GM18951 (cell line): ENCODE measurements around the gene ANO2.
"Not testable (repeated sequence)": the region's sequence is repeated elsewhere in the genome, so short reads cannot be mapped to it uniquely, and the experiment has no call there.

Experiments used
- POLR2A ChIP-seq: IDR thresholded peaks from 4 replicates; pipeline ENCODE4 v1.6.1; 2011; ENCODE audit warnings: mild to moderate bottlenecking; ENCODE audit not compliant: insufficient read length, insufficient read depth; ENCODE audit errors: extremely low read depth
- in situ Hi-C: fragments of 300-500 bp; cut with MboI; formaldehyde crosslinking; loops from one replicate; pipeline ENCODE4 v1.12.0; 2022; ENCODE audit warnings: low sequenced_read_pairs, mixed read lengths, inconsistent platforms; ENCODE audit not compliant: unreplicated experiment

ANO2 gene

GRCh38 chr12:5907807-5908206 is 37.3 kb downstream of the ANO2 start:
- no peak for TF ChIP-seq POLR2A
- in situ Hi-C loops: no loop called here

- in situ Hi-C loops: no loop called here
- no peak for TF ChIP-seq POLR2A
Measured at GRCh38 chr12:5905757-5906156, 39.3 kb downstream of the ANO2 start.

- in situ Hi-C loops: no loop called here
Measured at GRCh38 chr12:5904969-5905368, 40.1 kb downstream of the ANO2 start.

GRCh38 chr12:5904441-5904840 is 40.6 kb downstream of the ANO2 start:
- no peak for TF ChIP-seq POLR2A
- in situ Hi-C loops: no loop called here

More at GRCh38 chr12:5904969-5905368, 40.1 kb downstream of the ANO2 start:
- no peak for TF ChIP-seq POLR2A

GRCh38 chr12:5902736-5903135 is 42.3 kb downstream of the ANO2 start:
- in situ Hi-C loops: no loop called here
- TF ChIP-seq POLR2A: no peak

- in situ Hi-C loops: no loop called here
- no peak for TF ChIP-seq POLR2A
Measured at GRCh38 chr12:5901416-5901815, 43.6 kb downstream of the ANO2 start.

- in situ Hi-C loops: no loop called here
- no peak for TF ChIP-seq POLR2A
Measured at GRCh38 chr12:5900533-5901205, 44.4 kb downstream of the ANO2 start.

GRCh38 chr12:5900076-5900475 is 45.0 kb downstream of the ANO2 start:
- no peak for TF ChIP-seq POLR2A
- in situ Hi-C loops: no loop called here

GRCh38 chr12:5899675-5900074 is 45.4 kb downstream of the ANO2 start:
- TF ChIP-seq POLR2A: no peak

GRCh38 chr12:5898874-5899273 is 46.2 kb downstream of the ANO2 start:
- in situ Hi-C loops: no loop called here
- no peak for TF ChIP-seq POLR2A

More at GRCh38 chr12:5899675-5900074, 45.4 kb downstream of the ANO2 start:
- in situ Hi-C loops: no loop called here

GRCh38 chr12:5889381-5890047 is 55.5 kb downstream of the ANO2 start:
- in situ Hi-C loops: no loop called here
- TF ChIP-seq POLR2A: no peak

- in situ Hi-C loops: no loop called here
- TF ChIP-seq POLR2A: no peak
Measured at GRCh38 chr12:5888816-5889315, 56.2 kb downstream of the ANO2 start.

GRCh38 chr12:5887819-5888218 is 57.2 kb downstream of the ANO2 start:
- in situ Hi-C loops: not testable (repeated sequence)

GRCh38 chr12:5884866-5885265 is 60.2 kb downstream of the ANO2 start:
- TF ChIP-seq POLR2A: no peak
- in situ Hi-C loops: no loop called here
